Sigmoid colon (tissue), 7 donors: Measurements from ENCODE around the gene RFPL3. TPM values are rescaled to one million over a fixed set of nuclear protein-coding genes. Genes with fewer than 3 reads are reported as not detected.

Source experiments
- DNase-seq: peaks from one replicate; pipeline ENCODE4 v3.0.0-alpha.2; 2019
- H3K27ac ChIP-seq, 4 donors: fragments of 200-600 bp; sonication (generic); one replicate each; pipeline ENCODE4 v1.5.1; 2016 to 2019; ENCODE audit warnings: mild to moderate bottlenecking in 1 of 4
- H3K27me3 ChIP-seq, 3 donors: fragments of 200-600 bp; sonication (generic); one replicate each; pipeline ENCODE4 v1.5.1; 2019; ENCODE audit warnings: mild to moderate bottlenecking in 1 of 3
- H3K36me3 ChIP-seq, 4 donors: fragments of 200-600 bp; sonication (generic); one replicate each; pipeline ENCODE4 v1.5.1; 2016 to 2019
- H3K4me1 ChIP-seq, 4 donors: fragments of 200-600 bp; sonication (generic); one replicate each; pipeline ENCODE4 v1.5.1; 2017 to 2019
- H3K4me3 ChIP-seq, 4 donors: fragments of 200-600 bp; sonication (generic); one replicate each; pipeline ENCODE4 v1.5.1; 2017 to 2019; ENCODE audit warnings: mild to moderate bottlenecking in 2 of 4, moderate library complexity in 1 of 4
- H3K9me3 ChIP-seq, 4 donors: fragments of 200-600 bp in 3 of 4; sonication (generic) in 3 of 4; one replicate each; pipeline versions ENCODE4 v1.5.1 to v1.6.1; 2013 to 2019
- CTCF ChIP-seq, 4 experiments: fragments of 450-650 bp in 3 of 4; fragments of 200-600 bp in 1 of 4; IDR thresholded peaks; one replicate each; pipeline ENCODE4 v1.5.1; 2016 to 2019; ENCODE audit warnings: antibody characterized with exemption in 4 of 4, mild to moderate bottlenecking in 3 of 4, moderate library complexity in 2 of 4
- EP300 ChIP-seq, 4 donors: sonication (generic); formaldehyde crosslinking; IDR thresholded peaks; one replicate each; pipeline ENCODE4 v1.6.1; 2017; ENCODE audit warnings: antibody characterized with exemption in 4 of 4
- POLR2A ChIP-seq, 2 donors: fragments of 450-650 bp; IDR thresholded peaks; one replicate each; pipeline ENCODE4 v1.6.1; 2016; ENCODE audit warnings: antibody characterized with exemption in 2 of 2, mild to moderate bottlenecking in 2 of 2, moderate library complexity in 2 of 2
- POLR2AphosphoS5 ChIP-seq, 4 donors: sonication (generic); formaldehyde crosslinking; IDR thresholded peaks; one replicate each; pipeline ENCODE4 v1.6.1; 2017; ENCODE audit warnings: antibody characterized with exemption in 4 of 4
- WGBS, 2 donors: extraction: QIAGEN DNeasy Blood & Tissue Kit; methylation state at CpG; one replicate each; pipeline ENCODE4 v1.1.7; 2013; 5-methylcytosine and 5-hydroxymethylcytosine counted together
- intact Hi-C: fragments of 100-400 bp; cut with DNase I; formaldehyde crosslinking; loops from one replicate; pipeline ENCODE4 v1.15.1; 2023
- polyA plus RNA-seq, 3 donors: library from polyadenylated mRNA; stranded (reverse); fragments of 200-250 nt; gene quantifications; one replicate each; pipeline ENCODE4 v1.2.3, GENCODE V29; 2013
- total RNA-seq, 4 donors: library from RNA; depleted of rRNA; stranded (reverse); fragments of >200 nt; gene quantifications; one replicate each; pipeline ENCODE4 v1.1.0, GENCODE V29; 2016
- donor health status: healthy with polysubstance abuse.
- donor health status: Bipolar disorder and iron deficiency.
- donor health status: healthy.

Gene RFPL3
- total and polyA plus RNA-seq, 7 donors, result not detected

GRCh38 chr22:32319861-32320406, 37.7 kb upstream of the RFPL3 start:
- intact Hi-C loops, result no loop called here
- H3K9me3 ChIP-seq, result no peaks in the 10 kb centered on the region
- no peak for DNase-seq
- H3K27me3 ChIP-seq, result no peaks in the 10 kb centered on the region
- H3K4me1 ChIP-seq, result no peaks in the 10 kb centered on the region
- H3K36me3 ChIP-seq, result no peaks in the 10 kb centered on the region
- no peak overlapping the region for H3K27ac ChIP-seq
- TF ChIP-seq POLR2AphosphoS5 (IDR thresholded peaks at IDR 0.05) (no peak), POLR2A (IDR thresholded peaks at IDR 0.05) (no peak), EP300 (IDR thresholded peaks at IDR 0.05) (no peak), CTCF (IDR thresholded peaks at IDR 0.05) (no peak)
- 62 to 65% methylated on average over 8 of the region's 8 CpGs for WGBS, 2 donors
- H3K4me3 ChIP-seq, result no peak overlapping the region

- H3K4me1 ChIP-seq, result no peaks in the 10 kb centered on the region
- no peaks in the 10 kb centered on the region for H3K27me3 ChIP-seq
- no peak overlapping the region for H3K4me3 ChIP-seq
- H3K36me3 ChIP-seq, result no peaks in the 10 kb centered on the region
- no peak for DNase-seq
- TF ChIP-seq EP300 (IDR thresholded peaks at IDR 0.05) (no peak), CTCF (IDR thresholded peaks at IDR 0.05) (no peak), POLR2A (IDR thresholded peaks at IDR 0.05) (no peak), POLR2AphosphoS5 (IDR thresholded peaks at IDR 0.05) (no peak)
- no peak overlapping the region for H3K27ac ChIP-seq
- intact Hi-C loops, result no loop called here
- 82 to 84% methylated on average over 6 of the region's 6 CpGs for WGBS, 2 donors
- no peaks in the 10 kb centered on the region for H3K9me3 ChIP-seq
Observed at GRCh38 chr22:32322986-32323385, 34.7 kb upstream of the RFPL3 start.

GRCh38 chr22:32323513-32324164, 34.0 kb upstream of the RFPL3 start:
- DNase-seq, result no peak
- TF ChIP-seq POLR2A (IDR thresholded peaks at IDR 0.05) (no peak), POLR2AphosphoS5 (IDR thresholded peaks at IDR 0.05) (no peak), CTCF (IDR thresholded peaks at IDR 0.05) (no peak), EP300 (IDR thresholded peaks at IDR 0.05) (no peak)
- H3K9me3 ChIP-seq, result no peaks in the 10 kb centered on the region
- H3K4me1 ChIP-seq, result no peaks in the 10 kb centered on the region
- no peak overlapping the region for H3K27ac ChIP-seq
- intact Hi-C loops, result no loop called here
- H3K4me3 ChIP-seq, result no peak overlapping the region
- 79 to 80% methylated on average over 11 of the region's 11 CpGs for WGBS, 2 donors
- no peaks in the 10 kb centered on the region for H3K27me3 ChIP-seq
- no peaks in the 10 kb centered on the region for H3K36me3 ChIP-seq

GRCh38 chr22:32324505-32325415, 32.9 kb upstream of the RFPL3 start:
- Histone ChIP-seq H3K27ac (no peak overlapping the region), H3K9me3 (no peaks in the 10 kb centered on the region), H3K4me3 (no peak overlapping the region), H3K4me1 (no peaks in the 10 kb centered on the region), H3K36me3 (no peaks in the 10 kb centered on the region), H3K27me3 (no peaks in the 10 kb centered on the region)
- TF ChIP-seq CTCF (IDR thresholded peaks at IDR 0.05), result no peak
- TF ChIP-seq EP300 (IDR thresholded peaks at IDR 0.05), result no peak
- TF ChIP-seq POLR2AphosphoS5 (IDR thresholded peaks at IDR 0.05), result no peak
- no peak for TF ChIP-seq POLR2A (IDR thresholded peaks at IDR 0.05)
- intact Hi-C loops, result no loop called here
- 86 to 93% methylated on average over 26 of the region's 26 CpGs for WGBS, 2 donors
- DNase-seq, result no peak
